NCI-H510A (cell line): ENCODE results near the gene NFATC3.

ENCODE experiments used
- DNase-seq: peaks from one replicate; lab custom pipeline; 2025; lab: John Stamatoyannopoulos, UW

Gene NFATC3

DNA sequence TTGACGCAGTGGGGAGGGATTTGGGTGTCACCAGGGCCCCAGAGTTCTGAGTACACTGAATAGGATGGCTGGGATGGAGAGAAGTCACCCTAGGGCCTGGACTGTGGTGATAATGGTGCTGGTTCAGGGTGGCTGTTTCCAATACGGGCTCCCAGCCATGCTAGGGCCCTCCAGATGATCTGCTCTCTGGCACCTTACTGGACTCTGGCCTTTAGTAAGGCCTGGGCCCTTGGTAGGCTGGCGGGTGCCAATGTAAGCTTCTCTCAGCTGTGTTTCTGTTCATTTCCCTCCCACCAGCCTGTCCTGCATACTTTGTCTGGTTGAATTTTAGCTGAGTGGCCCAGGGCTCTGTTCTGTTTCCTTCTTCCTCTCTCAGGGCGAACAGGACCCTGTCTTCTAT, 162.8 kb downstream of the NFATC3 start:
- no peak for DNase-seq

DNA sequence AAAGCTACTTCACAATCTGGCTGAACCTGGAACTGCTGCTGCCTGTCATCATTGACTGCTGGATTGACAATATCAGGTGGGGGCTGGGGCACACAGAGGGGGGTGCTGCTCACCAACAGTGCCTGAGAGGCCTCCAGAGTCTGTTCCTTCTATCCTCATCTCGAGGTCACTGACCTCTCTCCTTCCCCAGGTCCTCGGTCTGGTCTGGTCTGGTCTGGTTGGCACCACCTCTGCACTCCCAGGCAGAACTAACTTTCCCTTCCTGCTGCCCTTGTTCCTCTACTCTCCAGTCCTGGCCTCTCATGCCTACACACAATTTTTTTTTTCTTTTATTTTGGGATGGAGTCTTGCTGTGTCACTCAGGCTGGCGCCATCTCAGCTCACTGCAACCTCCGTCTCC, 164.2 kb downstream of the NFATC3 start:
- DNase-seq = no peak

DNA sequence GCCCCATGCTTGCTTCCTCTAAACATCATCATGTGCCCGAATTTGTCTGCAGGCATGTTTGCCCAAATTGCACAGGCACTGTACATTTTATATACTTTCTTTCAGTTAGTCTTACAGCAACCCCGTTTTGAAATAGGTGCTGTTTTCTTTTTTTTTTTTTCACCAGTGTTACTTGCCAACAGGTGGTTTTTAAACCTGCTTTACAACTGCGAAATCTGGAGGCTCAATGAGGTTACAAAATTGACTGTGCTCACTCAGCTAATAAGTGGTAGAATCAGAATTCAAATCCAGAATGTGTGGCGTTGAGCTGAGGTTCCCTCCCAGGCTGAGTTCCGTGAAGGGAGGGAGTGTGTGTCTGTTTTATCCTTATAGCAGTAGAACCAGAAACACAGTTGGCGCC, 165.8 kb downstream of the NFATC3 start:
- DNase-seq = no peak

DNA sequence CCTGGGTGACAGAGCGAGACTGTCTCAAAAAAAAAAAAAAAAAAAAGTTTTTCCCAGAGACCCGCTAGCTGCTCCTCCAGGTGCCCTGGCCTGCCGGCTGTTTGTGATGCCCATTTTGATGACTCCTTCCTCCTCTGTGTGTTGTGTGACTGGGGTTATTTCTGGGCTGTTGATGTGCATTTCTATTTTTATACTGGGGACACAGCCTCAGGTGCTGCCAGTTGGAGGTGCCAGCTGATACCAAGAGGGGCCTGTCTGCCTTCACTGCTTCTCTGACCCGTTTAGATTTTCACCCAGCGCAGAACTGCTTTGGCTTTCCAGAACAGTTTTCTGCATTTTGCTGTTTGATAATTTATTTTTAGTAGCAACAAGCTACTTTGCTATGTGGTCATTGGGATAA, 166.7 kb downstream of the NFATC3 start:
- DNase-seq = no peak

DNA sequence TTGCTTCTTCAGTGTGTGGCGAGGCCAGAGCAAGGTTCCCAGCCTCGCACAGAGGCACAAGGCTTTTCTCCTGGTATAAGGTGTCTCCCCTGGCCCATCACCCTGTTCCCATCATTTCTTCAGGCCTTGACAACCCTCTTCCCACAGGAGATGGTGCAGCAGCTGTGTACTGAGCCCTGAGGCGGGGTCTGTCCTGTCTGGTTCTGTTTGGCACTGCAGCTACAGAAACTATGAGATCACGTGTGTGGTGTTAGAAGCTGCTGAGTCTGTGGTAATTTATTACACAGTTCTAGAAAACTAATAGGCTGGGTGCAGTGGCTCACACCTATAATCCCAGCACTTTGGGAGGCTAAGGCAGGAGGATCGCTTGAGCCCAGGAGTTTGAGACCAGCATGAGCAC, 167.2 kb downstream of the NFATC3 start:
- no peak for DNase-seq

DNA sequence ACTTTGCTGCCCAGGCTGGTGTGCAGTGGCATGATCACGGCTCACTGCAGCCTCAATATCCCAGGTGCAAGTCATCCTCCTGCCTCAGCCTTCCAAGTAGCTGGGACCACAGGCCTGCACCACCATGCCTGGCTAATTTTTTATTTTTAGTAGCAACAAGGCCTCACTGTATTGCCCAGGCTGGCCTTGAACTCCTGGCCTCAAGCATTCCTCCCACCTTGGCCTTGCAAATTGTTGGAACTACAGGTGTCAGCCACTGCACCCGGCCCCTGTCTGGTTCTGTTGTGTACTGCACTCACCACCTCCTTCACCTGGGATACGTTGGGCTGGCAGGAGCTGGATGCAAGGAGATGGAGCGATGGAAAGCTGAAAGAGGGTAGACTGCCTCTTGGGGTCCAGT, 168.6 kb downstream of the NFATC3 start:
- no peak for DNase-seq

DNA sequence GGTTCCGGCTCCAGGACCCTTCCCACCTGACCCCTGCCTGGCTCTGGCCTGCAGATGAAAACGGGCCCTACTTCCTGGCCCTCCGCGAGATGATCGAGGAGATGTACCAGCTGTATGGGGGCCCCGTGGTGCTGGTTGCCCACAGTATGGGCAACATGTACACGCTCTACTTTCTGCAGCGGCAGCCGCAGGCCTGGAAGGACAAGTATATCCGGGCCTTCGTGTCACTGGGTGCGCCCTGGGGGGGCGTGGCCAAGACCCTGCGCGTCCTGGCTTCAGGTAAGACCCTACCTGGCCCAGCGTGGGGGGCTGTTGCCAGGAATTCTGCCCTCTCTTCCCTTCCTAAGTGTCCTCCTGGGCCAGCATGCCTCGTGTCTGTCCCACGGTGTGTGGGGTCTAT, 170.5 kb downstream of the NFATC3 start:
- no peak for DNase-seq

DNA sequence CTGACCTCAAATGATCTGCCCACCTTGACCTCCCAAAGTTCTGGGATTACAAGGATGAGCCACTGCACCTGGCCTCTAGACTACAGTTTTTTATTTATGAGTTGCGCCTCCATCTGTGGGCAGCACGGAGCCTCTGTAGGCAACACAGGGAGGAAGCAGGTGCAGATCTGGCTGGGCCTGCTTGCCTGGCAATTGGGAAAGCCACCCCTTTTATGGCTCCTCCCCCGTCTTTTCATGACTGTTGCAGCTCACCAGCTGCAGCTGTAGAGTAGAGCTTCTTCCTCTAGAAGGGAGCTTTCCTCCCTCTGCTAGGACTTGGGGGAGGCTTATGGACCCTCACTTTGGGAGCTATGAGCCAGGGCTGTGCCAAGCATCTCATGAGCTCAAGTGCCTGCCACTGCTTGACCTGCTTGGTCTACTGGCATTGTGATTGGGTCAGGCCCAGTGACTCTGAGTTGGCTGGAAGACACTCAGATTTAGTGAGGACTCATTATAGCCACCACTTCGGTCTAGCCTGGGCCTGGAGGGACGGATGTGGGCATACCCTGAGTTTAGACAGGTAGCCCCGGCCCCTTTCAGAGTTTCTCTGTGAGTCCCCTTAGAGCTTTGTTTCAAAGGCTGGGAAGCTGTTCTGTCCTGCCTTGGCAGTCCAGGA, 172.2 kb downstream of the NFATC3 start:
- peak; percentile 54 for DNase-seq

DNA sequence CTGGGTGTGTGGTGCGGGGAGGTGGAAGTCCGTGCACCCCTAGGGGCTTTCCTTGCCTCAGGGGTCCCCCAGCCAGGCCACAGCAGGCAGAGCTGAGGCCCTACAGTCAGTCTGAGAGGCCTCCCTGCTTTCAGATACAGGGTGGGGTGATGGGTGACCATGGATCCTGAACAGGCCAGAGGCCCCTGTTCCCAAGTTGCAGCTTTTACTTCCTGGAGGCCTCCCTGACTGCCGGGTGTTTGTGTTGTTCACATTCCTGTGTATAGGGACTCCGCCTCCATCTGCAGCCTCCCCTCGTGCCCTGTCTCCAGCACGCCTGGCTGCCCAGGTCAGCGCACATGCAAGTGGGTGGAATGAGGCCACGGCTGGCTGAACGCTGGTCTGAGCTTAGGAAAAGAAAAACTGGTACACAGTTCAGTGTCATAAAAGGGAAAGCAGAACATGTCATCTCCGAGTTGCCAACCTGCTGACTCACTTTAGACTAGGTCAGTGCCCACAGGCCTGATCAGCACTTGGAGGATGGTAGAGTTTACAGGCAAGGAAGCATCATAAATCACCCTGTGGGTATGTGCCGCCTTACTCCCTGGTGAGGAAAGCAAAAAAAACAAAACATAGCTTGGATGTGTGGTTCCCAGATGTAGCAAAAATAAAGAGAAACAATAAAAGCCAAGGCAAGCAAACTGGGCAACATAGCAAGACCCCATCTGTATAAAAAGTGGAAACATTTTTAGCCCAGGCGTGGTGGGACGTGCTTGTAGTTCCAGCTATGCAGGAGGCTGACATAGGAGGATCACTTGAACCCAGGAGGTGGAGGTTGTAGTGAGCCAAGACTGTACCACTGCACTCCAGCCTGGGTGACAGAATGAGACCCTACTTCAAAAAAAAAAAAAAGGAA, 173.0 kb downstream of the NFATC3 start:
- no peak for DNase-seq

DNA sequence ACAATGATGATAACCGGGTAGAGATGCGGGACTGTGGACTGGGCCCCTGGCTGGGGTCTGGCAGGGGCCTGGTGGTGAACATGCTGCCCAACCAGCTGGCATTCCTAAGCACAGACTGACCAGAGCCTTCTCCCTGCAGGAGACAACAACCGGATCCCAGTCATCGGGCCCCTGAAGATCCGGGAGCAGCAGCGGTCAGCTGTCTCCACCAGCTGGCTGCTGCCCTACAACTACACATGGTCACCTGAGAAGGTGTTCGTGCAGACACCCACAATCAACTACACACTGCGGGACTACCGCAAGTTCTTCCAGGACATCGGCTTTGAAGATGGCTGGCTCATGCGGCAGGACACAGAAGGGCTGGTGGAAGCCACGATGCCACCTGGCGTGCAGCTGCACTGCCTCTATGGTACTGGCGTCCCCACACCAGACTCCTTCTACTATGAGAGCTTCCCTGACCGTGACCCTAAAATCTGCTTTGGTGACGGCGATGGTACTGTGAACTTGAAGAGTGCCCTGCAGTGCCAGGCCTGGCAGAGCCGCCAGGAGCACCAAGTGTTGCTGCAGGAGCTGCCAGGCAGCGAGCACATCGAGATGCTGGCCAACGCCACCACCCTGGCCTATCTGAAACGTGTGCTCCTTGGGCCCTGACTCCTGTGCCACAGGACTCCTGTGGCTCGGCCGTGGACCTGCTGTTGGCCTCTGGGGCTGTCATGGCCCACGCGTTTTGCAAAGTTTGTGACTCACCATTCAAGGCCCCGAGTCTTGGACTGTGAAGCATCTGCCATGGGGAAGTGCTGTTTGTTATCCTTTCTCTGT, 174.0 kb downstream of the NFATC3 start:
- no peak for DNase-seq

DNA sequence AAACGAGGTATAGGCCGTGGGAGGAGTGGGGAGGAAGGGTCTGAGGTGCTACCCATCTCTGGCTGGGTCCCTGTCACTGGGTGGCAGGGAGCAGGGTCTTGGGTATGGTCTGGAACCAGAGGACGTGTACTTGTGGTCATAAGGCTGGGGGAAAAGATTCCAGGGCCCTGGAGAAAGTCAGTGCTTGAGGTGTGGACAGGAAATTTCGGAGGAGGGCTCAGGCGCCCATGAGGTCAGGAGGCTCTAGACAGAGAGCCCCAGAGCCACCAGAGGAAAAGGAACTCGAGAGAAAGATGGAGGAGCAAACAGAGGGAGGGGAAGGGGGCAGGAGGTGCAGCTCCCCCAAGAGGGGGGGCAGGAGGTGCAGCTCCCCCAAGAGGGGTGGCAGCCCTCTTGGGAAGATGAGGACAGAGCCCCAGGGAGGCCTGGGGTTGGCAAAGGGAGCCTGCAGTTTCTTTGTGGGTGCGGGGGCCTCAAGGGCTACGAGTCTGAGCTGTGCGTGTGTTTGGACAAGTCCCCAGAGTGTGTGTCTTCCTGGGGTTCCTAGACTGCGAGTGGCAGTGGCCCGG, 178.5 kb downstream of the NFATC3 start:
- DNase-seq = no peak

DNA sequence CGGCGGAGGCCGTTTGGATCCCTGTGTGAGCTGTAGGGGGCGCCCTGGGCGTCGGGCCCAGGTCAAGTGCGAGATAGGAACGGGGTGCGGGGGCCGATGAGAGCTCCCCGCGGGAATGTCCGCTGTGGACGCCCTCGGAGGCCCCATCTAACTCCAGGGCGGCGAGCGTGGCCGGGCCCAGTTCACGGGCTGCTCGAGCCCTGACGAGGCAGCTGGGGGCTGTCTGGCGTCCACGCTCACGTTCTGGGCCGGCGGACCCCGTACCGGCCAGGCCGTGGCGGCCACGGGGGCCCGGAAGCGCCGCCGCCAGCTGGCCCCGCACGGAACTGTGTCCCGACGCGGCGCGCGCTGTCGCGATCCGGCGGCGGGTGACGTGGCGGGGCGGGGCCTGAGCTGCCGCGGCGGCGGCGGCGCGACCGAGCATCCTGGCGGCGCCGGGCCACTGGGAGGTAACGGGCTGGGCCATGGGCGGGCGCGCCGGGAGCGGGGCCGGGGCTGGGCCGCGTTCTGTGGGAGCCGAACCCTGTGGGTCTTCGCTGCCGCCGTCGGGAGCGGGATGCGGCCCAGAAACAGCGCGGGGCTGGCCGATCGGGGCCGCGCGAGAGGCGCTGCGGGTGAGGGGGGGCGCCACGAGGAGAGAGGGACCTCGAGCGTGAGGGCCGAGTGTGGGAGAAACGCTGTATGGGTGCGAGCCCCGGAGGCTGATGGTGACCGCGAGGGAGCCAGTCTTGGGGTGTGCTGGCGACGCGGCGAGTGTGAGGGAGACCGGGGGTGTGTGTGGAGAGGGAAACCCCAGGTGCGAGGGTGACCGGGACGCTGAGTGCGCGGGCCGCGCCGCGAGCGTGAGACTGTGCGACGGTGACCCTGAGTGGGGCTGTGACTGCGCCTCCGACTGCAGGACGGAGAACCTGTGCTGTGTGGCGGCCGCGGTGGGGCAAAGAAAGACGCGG, 179.2 kb downstream of the NFATC3 start, which contains the start of gene SLC7A6:
TSS of gene SLC7A6 (plus strand) at position 399 of the 950 bp plus-strand sequence. CDS start 10,201 bp downstream, outside the sequence.
- DNase-seq = no peak

DNA sequence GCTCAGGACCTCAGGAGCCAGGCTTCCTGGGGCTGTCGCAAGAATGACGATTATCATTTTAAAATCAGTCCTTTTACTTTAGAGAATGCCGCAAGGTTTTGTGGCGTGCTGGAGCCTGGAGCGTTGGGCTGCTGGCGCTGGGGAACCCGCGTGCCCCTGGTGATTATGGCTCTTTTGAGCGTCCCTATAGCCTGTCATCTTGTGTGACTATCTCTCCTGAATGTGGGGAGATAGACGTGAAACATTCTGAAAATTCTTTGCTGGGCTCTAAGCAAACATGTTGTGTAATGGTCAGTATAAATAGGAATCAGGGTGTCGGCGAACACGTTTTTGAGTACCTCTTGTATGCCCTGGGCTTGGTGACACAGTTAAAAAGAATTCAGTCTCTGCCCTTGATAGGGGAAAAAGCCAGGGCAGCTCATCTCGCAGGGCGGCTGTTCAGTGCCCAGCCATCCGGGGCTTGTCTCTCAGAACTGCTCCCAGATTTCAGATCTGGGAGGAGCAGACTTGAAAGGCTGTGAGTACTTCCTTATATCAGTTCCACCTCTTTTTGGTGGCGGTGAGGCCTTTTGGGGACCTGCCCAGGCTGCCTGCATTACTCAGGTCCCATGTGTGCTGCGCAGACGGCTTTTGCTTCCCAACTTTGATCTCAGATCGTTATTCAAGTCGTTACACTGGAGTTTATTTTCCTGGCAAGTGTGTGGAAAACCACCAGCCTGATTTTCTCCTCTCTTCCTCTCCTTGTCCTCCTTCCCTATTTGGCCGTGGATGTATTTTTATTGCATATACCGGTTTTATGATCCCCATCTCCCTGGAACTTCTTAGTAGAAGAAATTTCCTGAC, 180.1 kb downstream of the NFATC3 start:
- DNase-seq = no peak

DNA sequence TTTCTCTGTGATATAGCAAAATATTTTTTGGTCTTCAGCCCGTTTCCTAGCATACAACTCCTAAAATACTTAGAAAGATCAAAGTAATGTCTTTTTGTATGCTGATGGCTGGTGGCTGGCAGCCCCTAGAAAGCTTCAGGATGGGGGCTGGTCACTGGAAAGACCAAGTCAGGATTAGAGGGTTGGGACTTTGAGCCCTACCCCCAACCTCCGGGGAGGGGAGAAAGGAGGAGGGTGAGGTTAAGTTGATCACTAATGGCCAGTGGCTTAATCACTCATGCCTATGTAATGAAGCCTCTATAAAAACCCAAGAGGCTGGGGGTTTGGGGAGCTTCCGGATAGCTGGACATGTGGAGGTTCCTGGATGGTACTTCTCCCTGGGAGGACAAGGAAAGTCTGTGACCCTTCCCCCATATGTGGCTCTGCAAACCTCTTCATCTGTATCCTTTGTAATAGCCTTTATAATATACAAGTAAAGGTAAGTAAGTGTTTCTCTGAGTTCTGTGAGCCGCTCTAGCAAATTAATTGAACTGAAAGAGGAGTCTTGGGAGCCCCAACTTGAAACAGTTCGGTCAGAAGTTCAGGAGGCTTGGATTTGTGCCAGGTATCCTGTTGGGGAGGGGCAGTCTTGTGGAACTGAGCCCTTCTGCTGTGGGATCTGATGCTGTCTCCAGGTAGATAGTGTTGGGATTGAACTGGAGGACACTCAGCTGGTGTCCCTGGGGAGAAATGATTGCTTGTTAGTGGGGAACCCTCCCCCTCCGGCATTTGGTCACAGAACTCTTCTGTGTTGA, 182.6 kb downstream of the NFATC3 start:
- DNase-seq = no peak

DNA sequence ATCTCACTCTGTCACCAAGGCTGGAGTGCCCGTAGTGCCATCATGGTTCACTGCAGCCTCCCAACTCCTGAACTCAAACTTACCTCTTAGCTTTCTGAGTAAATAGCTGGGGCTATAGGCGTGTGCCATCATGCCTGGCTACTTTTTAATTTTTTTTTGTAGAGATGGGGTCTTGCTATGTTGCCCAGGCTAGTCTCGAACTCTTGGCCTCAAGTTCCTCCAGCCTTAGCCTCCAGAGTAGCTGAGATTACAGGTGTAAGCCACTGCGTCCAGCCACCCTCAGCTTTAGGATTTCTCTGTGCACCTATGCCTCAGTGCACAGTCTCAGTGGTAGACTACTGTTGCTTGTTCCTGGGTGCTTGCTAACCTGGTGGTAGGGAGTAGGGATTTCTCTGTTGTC, 184.6 kb downstream of the NFATC3 start:
- no peak for DNase-seq

DNA sequence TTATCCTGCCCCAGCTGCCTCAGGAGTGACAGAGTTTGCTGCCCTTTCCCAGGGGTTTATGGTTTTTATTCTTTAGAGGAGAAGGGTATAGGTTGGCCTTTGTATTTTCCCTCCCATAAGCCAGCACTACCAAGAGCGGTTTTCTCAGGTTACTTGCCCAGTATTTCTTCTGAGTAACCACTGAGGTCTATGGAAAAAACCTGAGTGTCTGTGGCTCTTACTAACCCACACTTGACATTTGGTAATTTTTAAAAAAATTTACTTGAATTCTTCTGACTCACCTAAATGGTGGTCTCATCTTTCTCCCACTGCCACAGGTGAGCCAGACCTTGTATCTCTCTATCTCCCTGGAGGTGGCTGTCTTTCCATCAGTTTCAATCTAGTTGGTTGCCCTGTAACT, 185.2 kb downstream of the NFATC3 start:
- DNase-seq = no peak

DNA sequence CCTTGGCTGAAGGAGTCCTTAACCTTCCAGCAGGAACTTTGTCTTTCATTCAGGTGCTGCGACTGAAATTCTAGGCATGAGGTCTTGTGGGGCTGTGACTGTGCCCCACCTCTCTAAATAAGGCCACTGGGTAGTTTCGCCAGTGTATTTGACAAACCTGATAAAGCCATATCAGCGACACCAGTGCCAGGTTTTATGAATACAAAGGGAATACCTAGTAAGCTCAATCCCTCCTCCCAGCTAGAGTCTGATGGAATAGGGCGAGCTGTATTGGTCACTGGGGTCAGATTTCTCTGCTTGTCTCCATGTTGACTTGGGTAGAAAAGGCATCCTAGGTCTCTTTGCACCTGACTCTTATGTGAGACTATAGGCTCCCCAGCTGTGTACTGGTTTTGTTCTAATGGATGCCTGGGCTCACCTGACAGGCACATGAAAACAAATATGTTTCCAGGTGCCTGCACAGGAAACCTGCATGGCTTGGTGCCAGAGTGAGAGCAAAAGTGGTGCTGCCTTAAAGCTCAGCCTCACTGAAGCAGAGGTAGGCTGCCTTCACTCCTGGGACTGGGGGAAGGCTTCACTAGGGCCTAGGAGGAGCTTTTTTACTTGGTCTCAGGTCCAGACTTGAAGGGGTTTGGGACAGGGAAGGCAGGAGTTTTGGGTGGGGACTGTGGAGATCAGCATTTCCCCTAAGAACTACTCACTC, 187.5 kb downstream of the NFATC3 start:
- DNase-seq = peak; percentile 60

DNA sequence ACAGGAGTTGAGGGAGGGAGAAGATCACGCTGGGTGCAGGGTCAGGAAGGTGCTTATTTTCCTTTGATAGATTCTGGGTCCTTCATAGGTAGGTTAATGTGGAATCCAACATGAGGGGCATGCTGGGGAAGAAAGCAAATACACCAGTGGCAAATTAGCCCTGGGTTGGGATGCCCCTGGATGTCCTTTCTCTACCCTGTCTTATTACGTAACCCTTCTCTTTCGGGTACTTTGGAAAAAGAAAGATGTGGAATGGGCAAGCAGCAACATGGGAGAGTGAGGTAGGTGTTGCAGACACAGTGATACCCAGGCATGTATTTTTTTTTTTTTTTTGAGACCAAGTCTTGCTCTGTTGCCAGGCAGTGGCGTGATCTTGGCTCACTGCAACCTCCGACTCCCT, 188.3 kb downstream of the NFATC3 start:
- DNase-seq = no peak

DNA sequence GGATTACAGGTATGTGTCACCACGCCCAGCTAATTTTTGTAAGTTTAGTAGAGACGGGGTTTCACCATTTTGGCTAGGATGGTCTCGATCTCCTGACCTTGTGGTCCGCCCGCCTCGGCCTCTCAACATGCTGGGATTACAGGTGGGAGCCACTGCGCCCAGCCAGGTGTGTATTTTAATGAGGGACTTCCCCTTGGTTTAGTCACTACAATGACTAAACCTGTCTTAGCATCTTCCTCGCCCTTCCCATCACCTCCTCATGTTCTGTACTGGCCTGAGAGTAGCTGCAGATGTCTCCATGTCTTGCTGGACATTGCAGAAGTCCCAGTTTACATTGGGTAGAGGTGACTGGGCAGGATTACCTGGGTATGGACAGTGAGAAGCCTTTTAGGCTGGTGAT, 188.7 kb downstream of the NFATC3 start:
- DNase-seq = no peak
